Gastroesophageal sphincter (tissue), 4 donors: Measurements from ENCODE around the gene C2CD2L. TPM values are rescaled to one million over a fixed set of nuclear protein-coding genes. Genes with fewer than 3 reads are reported as not detected.

Experiments used
- ATAC-seq: fragments of 150-250 bp; one replicate; pipeline ENCODE4 v1.9.1; 2016; ENCODE audit warnings: mild to moderate bottlenecking, moderate library complexity
- H3K27ac ChIP-seq, 4 donors: fragments of 200-600 bp; sonication (generic) in 3 of 4; 1 replicate in 3 of 4; 2 replicates in 1 of 4; pipeline ENCODE4 v1.5.1; 2016 to 2019
- H3K27me3 ChIP-seq: fragments of 200-600 bp; sonication (generic); one replicate; pipeline ENCODE4 v1.5.1; 2019
- H3K36me3 ChIP-seq, 2 donors: fragments of 200-600 bp; sonication (generic); one replicate each; pipeline ENCODE4 v1.5.1; 2019; ENCODE audit warnings: control low read depth in 1 of 2
- H3K4me1 ChIP-seq, 3 donors: fragments of 200-600 bp; sonication (generic); 1 replicate in 2 of 3; 2 replicates in 1 of 3; pipeline ENCODE4 v1.5.1; 2016 to 2019; ENCODE audit warnings: control low read depth in 2 of 3
- H3K4me3 ChIP-seq, 2 donors: fragments of 200-600 bp; sonication (generic); one replicate each; pipeline ENCODE4 v1.5.1; 2019; ENCODE audit warnings: mild to moderate bottlenecking in 1 of 2, moderate library complexity in 1 of 2
- H3K9me3 ChIP-seq, 3 donors: fragments of 200-600 bp; sonication (generic); one replicate each; pipeline ENCODE4 v1.5.1; 2017 to 2019; ENCODE audit warnings: control low read depth in 2 of 3
- EP300 ChIP-seq: sonication (generic); formaldehyde crosslinking; IDR thresholded peaks from one replicate; pipeline ENCODE4 v1.6.1; 2017; ENCODE audit warnings: antibody characterized with exemption, mild to moderate bottlenecking
- POLR2A ChIP-seq, 2 donors: fragments of 450-650 bp; IDR thresholded peaks; one replicate each; pipeline ENCODE4 v1.6.1; 2017; ENCODE audit warnings: antibody characterized with exemption in 2 of 2, mild to moderate bottlenecking in 2 of 2, moderate library complexity in 1 of 2
- POLR2AphosphoS5 ChIP-seq: sonication (generic); formaldehyde crosslinking; IDR thresholded peaks from one replicate; pipeline ENCODE4 v1.6.1; 2017; ENCODE audit warnings: antibody characterized with exemption
- WGBS, 2 donors: methylation state at CpG; one replicate each; pipeline ENCODE4 v1.1.5; 2018; ENCODE audit warnings: low coverage in 1 of 2; 5-methylcytosine and 5-hydroxymethylcytosine counted together
- total RNA-seq, 4 donors: library from RNA; depleted of rRNA; stranded (reverse); fragments of >200 nt; gene quantifications; one replicate each; pipeline ENCODE4 v1.1.0, GENCODE V29; 2016
- TF ChIP-seq, protein P1 (sequence below), 4 experiments: fragments of 200-600 bp in 2 of 4; fragments of 450-650 bp in 2 of 4; sonication (generic) in 1 of 4; IDR thresholded peaks; one replicate each; pipeline ENCODE4 v1.5.1; 2017 to 2019; ENCODE audit warnings: antibody characterized with exemption in 4 of 4, mild to moderate bottlenecking in 2 of 4, moderate library complexity in 2 of 4

Gene C2CD2L
- total RNA-seq, 4 donors from 2014 or later = 3.4 to 13.3 (median 8.3) TPM

DNA sequence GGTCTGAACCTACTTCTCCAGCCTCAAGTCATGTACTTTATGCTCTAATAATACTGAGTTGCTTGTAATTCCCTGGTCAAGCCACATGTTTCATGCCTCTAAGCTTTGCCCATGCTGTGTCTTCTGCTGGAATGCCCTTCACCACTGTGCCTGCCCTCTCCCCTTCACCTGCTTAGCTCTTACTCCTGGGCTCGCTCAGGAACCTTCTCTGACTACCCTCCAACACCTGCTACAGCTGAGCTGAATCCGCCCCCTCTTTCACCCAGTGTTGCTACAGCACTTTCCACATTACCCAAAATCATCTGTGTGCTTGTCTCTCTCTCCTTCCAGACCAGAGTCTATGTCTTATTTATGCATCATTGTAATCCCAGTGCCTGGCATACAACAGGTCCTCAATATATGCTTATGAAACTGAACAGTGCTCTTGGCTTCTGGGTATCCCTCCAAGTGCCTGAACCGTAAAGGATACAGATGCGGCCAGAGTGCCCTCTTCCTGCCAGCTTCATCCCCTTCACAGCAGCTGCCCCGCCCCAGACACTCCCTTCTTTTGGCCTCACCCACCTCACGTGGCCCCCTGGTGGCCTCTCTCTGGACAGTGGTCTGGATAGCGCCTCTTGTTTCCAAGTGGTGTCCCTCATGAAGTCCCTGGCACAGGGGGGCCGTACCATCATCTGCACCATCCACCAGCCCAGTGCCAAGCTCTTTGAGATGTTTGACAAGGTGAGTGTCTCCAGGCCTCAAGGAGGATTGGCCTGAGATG lies 48.8 kb downstream of the C2CD2L start:
- 0 to 40% methylated on average over 1 to 8 of the region's 8 CpGs for WGBS, 2 donors
- no peak overlapping the region for H3K27ac ChIP-seq
- no peaks in the 10 kb centered on the region for H3K36me3 ChIP-seq
- no peak overlapping the region for H3K4me3 ChIP-seq
- TF ChIP-seq POLR2AphosphoS5 = no peak
- no peak for TF ChIP-seq POLR2A (IDR thresholded peaks at IDR 0.05)
- TF ChIP-seq, protein P1, sequence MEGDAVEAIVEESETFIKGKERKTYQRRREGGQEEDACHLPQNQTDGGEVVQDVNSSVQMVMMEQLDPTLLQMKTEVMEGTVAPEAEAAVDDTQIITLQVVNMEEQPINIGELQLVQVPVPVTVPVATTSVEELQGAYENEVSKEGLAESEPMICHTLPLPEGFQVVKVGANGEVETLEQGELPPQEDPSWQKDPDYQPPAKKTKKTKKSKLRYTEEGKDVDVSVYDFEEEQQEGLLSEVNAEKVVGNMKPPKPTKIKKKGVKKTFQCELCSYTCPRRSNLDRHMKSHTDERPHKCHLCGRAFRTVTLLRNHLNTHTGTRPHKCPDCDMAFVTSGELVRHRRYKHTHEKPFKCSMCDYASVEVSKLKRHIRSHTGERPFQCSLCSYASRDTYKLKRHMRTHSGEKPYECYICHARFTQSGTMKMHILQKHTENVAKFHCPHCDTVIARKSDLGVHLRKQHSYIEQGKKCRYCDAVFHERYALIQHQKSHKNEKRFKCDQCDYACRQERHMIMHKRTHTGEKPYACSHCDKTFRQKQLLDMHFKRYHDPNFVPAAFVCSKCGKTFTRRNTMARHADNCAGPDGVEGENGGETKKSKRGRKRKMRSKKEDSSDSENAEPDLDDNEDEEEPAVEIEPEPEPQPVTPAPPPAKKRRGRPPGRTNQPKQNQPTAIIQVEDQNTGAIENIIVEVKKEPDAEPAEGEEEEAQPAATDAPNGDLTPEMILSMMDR (IDR thresholded peaks at IDR 0.05) = no peak
- no peak for TF ChIP-seq EP300
- H3K9me3 ChIP-seq = no peaks in the 10 kb centered on the region
- H3K27me3 ChIP-seq = no peaks in the 10 kb centered on the region
- no peaks in the 10 kb centered on the region for H3K4me1 ChIP-seq
- no peak for ATAC-seq

DNA sequence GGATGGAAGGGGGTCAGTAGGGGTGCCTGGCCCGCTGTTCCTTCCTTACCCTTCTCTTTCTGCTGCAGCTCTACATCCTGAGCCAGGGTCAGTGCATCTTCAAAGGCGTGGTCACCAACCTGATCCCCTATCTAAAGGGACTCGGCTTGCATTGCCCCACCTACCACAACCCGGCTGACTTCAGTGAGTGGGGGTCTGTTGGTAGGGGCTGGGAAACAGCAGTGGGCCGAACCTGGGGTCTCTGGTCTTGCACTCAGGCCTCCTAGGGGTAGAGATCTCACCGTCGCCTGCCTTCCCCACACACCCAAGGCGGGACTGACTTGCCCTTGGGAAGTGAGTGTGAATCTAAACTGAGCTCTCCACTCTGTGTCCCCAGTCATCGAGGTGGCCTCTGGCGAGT lies 49.4 kb downstream of the C2CD2L start:
- H3K27ac ChIP-seq = no peak overlapping the region
- TF ChIP-seq POLR2AphosphoS5 (no peak), EP300 (no peak), POLR2A (IDR thresholded peaks at IDR 0.05) (no peak)
- TF ChIP-seq, protein P1 (IDR thresholded peaks at IDR 0.05) = no peak
- H3K4me3 ChIP-seq = no peak overlapping the region
- no peak for ATAC-seq
- H3K27me3 ChIP-seq = no peaks in the 10 kb centered on the region
- WGBS, 2 donors = 87 to 92% methylated on average over 2 to 4 of the region's 10 CpGs
- no peaks in the 10 kb centered on the region for H3K4me1 ChIP-seq
- H3K9me3 ChIP-seq = no peaks in the 10 kb centered on the region
- no peaks in the 10 kb centered on the region for H3K36me3 ChIP-seq

DNA sequence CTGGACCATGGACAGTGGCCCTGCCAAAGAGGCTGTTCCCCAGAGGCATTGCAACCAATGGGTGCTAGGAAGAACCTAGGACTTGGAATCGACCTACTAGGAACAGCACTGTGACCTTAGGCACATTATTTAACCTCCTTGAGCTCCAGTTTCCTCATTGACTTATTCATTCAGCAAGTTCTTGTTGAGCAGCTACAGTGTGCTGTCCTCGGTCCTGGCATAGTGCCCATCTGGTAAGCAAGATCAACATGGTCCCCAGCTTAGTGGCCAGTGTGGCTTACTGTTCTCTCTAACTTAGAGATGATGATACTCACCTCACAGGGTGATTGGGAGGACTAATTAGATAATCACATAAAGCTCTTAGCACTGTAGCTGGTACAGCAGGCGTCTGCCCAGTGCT lies 49.9 kb downstream of the C2CD2L start:
- 0 to 44% methylated on average over 1 to 2 of the region's 3 CpGs for WGBS, 2 donors
- no peaks in the 10 kb centered on the region for H3K36me3 ChIP-seq
- no peak for ATAC-seq
- no peak overlapping the region for H3K4me3 ChIP-seq
- no peaks in the 10 kb centered on the region for H3K27me3 ChIP-seq
- TF ChIP-seq, protein P1 (IDR thresholded peaks at IDR 0.05) = no peak
- TF ChIP-seq EP300 (no peak), POLR2A (IDR thresholded peaks at IDR 0.05) (no peak), POLR2AphosphoS5 (no peak)
- H3K27ac ChIP-seq = no peak overlapping the region
- H3K9me3 ChIP-seq = no peaks in the 10 kb centered on the region
- H3K4me1 ChIP-seq = no peaks in the 10 kb centered on the region

DNA sequence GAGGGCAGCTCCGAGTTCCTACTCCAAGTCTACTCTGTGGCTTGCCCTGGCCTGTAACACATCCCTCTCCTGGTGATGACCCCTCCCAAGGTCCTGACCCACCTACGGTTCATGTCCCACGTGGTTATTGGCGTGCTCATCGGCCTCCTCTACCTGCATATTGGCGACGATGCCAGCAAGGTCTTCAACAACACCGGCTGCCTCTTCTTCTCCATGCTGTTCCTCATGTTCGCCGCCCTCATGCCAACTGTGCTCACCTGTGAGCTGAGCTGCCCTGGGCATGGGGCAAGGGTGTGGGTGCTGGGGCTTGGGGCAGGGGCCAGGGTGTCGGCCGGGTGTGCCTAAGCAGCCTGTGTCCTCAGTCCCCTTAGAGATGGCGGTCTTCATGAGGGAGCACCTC lies 51.3 kb downstream of the C2CD2L start:
- H3K27me3 ChIP-seq = no peaks in the 10 kb centered on the region
- ATAC-seq = no peak
- no peaks in the 10 kb centered on the region for H3K9me3 ChIP-seq
- no peaks in the 10 kb centered on the region for H3K4me1 ChIP-seq
- H3K27ac ChIP-seq = no peak overlapping the region
- no peak for TF ChIP-seq POLR2AphosphoS5
- TF ChIP-seq POLR2A (IDR thresholded peaks at IDR 0.05) = no peak
- TF ChIP-seq, protein P1 (IDR thresholded peaks at IDR 0.05) = no peak
- TF ChIP-seq EP300 = no peak
- H3K36me3 ChIP-seq = no peaks in the 10 kb centered on the region
- H3K4me3 ChIP-seq = no peak overlapping the region
- WGBS, 2 donors = 97% methylated on average over 8 of the region's 13 CpGs; no CpG with 5 or more reads in 1 of the 2 donors

DNA sequence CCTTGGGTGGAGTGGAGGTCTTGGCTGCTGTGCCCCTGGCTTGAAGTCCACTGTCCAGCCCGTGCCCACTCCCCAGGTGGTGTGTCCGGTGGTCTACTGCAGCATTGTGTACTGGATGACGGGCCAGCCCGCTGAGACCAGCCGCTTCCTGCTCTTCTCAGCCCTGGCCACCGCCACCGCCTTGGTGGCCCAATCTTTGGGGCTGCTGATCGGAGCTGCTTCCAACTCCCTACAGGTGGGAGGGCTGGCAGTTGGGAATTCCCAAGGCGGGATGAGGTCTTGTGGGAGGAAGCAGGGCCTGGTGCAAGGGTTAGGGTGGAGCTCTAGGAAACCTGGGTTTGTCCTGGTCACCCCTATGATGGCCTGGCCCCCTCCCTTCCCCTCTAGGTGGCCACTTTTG lies 53.0 kb downstream of the C2CD2L start:
- no peaks in the 10 kb centered on the region for H3K9me3 ChIP-seq
- no peaks in the 10 kb centered on the region for H3K4me1 ChIP-seq
- no peaks in the 10 kb centered on the region for H3K36me3 ChIP-seq
- no peak overlapping the region for H3K27ac ChIP-seq
- H3K4me3 ChIP-seq = no peak overlapping the region
- 80 to 92% methylated on average over 2 of the region's 9 CpGs for WGBS, 2 donors
- TF ChIP-seq EP300 = no peak
- TF ChIP-seq, protein P1 (IDR thresholded peaks at IDR 0.05) = no peak
- no peak for TF ChIP-seq POLR2AphosphoS5
- no peak for TF ChIP-seq POLR2A (IDR thresholded peaks at IDR 0.05)
- no peaks in the 10 kb centered on the region for H3K27me3 ChIP-seq
- ATAC-seq = no peak
